Hepatic stellate cell (primary cell): ENCODE results near the gene CTNND1.
"Not testable (repeated sequence)": the region's sequence is repeated elsewhere in the genome, so short reads cannot be mapped to it uniquely, and the experiment has no call there.

Experiments used
- DNase-seq: peaks from one replicate; pipeline ENCODE4 v3.0.0; 2011; ENCODE audit warnings: low spot score

CTNND1 gene

GRCh38 chr11:57793351-57794115 is 31.9 kb downstream of the CTNND1 start:
- DNase-seq: no peak

GRCh38 chr11:57798905-57799559 is 37.4 kb downstream of the CTNND1 start:
- DNase-seq: no peak

GRCh38 chr11:57800444-57801182 is 39.0 kb downstream of the CTNND1 start:
- DNase-seq: peak; percentile 61

DNA sequence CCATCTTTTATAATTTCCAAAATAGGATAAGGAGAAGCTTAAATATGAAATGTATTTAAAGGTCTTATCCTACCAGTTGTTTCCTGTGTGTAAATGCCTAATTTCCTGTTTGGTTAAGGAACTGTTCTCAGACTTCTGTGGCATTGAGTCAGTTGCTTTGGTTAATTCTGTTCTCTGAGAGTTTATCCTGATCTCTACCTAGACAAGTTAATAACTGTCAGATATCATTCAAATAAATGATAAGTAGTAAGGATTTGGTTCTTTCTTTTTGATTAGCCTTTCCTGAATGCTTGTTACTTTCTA is 39.5 kb downstream of the CTNND1 start:
- no peak for DNase-seq

DNA sequence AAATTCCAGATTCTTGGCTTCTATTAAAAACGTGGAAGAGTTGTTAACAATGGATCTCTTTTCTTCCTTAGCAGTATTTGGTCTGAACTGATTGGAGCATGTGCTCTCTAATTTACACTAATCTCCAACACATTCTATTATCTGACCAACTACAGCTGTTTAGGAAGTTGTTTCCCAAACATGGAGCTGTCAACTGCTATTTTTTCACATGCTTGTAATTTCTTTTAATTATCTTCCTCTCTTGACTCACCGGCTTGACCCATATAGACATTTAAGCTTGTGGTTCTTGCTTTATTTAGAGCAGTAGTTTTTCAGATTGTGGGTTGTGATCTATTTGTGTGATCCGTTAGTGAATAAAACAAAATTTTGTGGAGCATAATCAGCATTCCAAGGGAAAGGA is 40.8 kb downstream of the CTNND1 start:
- no peak for DNase-seq

- DNase-seq: no peak
Measured at GRCh38 chr11:57804466-57804865, 42.9 kb downstream of the CTNND1 start.

- DNase-seq: no peak
Measured at GRCh38 chr11:57805780-57806179, 44.2 kb downstream of the CTNND1 start.

GRCh38 chr11:57812634-57813033 is 51.0 kb downstream of the CTNND1 start:
- DNase-seq: no peak

DNA sequence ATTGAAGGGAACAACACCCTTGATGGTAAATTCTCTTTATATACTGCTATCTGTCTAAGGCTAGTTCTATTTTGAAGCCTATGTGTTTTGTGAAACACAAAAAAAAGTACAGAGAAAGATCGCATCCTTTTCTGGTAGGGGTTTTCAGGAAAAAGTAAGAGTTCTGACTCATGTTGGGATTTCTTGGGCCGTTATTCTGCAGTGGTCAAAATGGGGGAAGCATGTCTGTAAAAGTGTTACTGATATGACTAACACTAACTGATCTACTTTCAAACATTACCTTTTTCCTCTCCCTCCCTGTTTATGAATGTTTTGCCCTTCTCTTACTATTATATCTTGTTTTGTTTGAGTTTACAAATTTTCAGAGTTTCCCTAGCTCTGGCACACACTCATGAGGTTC is 53.9 kb downstream of the CTNND1 start:
- no peak for DNase-seq

DNA sequence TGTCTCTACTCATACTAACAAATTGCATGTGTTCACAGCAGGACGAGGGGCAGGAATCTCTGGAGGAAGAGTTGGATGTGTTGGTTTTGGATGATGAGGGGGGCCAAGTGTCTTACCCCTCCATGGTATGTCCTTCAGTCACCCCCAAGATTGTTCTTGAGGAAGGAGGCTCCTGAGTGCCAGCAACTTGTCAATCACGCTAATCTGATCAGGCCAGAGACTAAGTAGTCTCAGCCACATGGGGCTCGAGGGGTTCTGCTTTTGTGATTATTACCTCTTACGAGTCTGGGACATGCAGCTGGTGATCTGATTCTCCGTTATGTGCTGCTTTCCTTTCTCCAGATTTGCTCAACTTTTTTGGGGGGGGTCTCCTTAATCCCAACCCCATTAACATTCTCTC is 54.3 kb downstream of the CTNND1 start:
- DNase-seq: no peak

GRCh38 chr11:57818812-57819211 is 57.2 kb downstream of the CTNND1 start:
- DNase-seq: no peak

DNA sequence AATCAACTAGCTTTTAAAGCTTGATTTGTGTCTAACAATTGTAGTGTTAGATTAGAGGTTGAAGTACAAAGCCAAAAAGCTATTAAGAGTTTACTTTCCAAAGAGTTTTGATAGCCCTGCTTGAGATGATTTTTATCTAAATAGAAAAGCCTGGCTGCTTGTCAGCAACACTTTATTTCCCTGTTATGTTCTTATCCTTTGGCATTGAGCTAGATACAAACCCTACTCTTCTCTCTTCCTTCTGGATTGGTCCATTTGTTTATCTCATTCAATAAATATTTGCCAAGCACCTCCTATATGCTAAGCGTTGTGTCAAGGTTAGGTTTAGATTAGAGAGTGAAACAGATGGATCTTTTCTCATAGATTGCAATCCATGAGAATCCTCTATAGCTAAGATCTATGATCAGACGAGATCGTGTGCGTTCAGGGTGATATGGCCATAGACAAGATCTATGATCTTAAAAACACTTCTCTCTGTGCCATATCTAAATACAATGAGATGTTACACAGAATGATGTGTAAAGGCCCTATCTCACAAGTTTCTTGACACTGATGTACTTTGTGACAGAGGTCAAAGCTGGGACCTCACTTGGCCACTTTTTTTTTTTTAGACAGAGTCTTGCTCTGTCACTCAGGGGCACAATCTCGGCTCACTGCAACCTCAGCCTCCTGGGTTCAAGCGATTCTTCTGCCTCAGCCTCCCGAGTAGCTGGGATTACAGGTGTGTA is 57.8 kb downstream of the CTNND1 start:
- no peak for DNase-seq

- DNase-seq: no peak
Measured at GRCh38 chr11:57823859-57824258, 62.3 kb downstream of the CTNND1 start.

GRCh38 chr11:57834852-57835251 is 73.2 kb downstream of the CTNND1 start:
- DNase-seq: no peak

DNA sequence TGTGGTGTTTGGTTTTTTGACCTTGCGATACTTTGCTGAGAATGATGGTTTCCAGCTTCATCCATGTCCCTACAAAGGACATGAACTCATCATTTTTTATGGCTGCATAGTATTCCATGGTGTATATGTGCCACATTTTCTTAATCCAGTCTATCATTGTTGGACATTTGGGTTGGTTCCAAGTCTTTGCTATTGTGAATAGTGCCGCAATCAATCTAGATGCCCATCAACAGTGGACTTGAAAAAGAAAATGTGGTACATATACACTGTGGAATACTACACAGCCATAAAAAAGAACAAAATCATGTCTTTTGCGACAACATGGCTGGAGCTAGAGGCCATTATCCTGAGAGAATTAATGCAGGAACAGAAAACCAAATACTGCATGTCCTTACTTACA is 77.0 kb downstream of the CTNND1 start:
- not testable (repeated sequence) for DNase-seq

- no peak for DNase-seq
Measured at GRCh38 chr11:57842873-57843272, 81.3 kb downstream of the CTNND1 start.

DNA sequence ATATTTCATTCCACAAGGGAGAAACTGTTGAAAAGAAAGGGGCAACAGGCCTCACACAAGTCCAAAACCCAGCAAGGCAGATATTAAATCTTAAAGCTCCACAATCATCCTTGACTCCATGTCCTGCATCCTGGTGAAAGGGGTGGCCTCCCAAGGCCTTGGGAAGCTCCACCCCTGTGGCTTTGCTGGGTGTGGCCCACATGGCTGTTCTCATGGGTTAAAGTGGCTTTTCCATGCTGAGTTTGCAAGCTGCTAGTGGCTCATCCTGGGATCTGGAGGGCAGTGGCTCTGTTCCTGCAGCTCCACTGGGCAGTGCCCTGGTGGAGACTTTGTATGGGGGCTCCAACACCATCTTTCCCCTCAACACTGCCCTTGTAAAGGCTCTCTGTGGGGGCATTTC is 106.4 kb downstream of the CTNND1 start:
- no peak for DNase-seq

DNA sequence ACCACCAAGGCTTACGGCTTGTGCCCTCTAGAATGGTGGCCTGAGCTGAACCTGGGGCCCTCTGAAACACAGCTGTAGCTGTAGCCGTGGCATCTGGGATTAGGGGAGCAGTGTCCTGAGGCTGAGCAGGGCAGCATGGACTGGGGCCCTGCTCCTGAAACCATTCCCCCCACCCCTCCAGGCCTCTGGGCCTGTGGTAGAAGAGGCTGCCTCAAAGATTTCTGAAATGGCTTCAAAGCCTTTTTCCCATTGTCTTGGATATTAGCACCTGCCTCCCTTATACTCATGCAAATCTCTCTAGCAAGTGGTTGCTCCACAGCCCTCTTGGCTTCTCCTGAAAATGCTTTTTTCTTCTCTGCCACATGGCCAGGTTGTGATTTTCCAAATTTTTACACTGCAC is 106.9 kb downstream of the CTNND1 start:
- DNase-seq: no peak
